GM18526 (cell line): Measurements from ENCODE around the gene SYNE1.

ENCODE experiments used
- POLR2A ChIP-seq: IDR thresholded peaks from 3 replicates; pipeline ENCODE4 v1.6.1; 2011; ENCODE audit not compliant: insufficient read length; ENCODE audit errors: extremely low read depth

Gene SYNE1

GRCh38 chr6:152142105-152142504 lies 495.1 kb downstream of the SYNE1 start:
- TF ChIP-seq POLR2A, result no peak

- no peak for TF ChIP-seq POLR2A
Observed at GRCh38 chr6:152136449-152136825, 500.7 kb downstream of the SYNE1 start.

- no peak for TF ChIP-seq POLR2A
Observed at GRCh38 chr6:152135755-152136448, 501.3 kb downstream of the SYNE1 start.

GRCh38 chr6:152130441-152130840 lies 506.7 kb downstream of the SYNE1 start:
- no peak for TF ChIP-seq POLR2A

- TF ChIP-seq POLR2A, result no peak
Observed at GRCh38 chr6:152129691-152130151, 507.4 kb downstream of the SYNE1 start.

GRCh38 chr6:152127432-152128165 lies 509.6 kb downstream of the SYNE1 start:
- no peak for TF ChIP-seq POLR2A

GRCh38 chr6:152124429-152125074 lies 512.6 kb downstream of the SYNE1 start:
- TF ChIP-seq POLR2A, result no peak

GRCh38 chr6:152123076-152123475 lies 514.1 kb downstream of the SYNE1 start:
- no peak for TF ChIP-seq POLR2A

- TF ChIP-seq POLR2A, result no peak
Observed at GRCh38 chr6:152122434-152122833, 514.7 kb downstream of the SYNE1 start.

- no peak for TF ChIP-seq POLR2A
Observed at GRCh38 chr6:152121910-152122309, 515.3 kb downstream of the SYNE1 start.

- no peak for TF ChIP-seq POLR2A
Observed at GRCh38 chr6:152119831-152120230, 517.3 kb downstream of the SYNE1 start.

- no peak for TF ChIP-seq POLR2A
Observed at GRCh38 chr6:152118678-152119077, 518.5 kb downstream of the SYNE1 start.

- TF ChIP-seq POLR2A, result no peak
Observed at GRCh38 chr6:152118224-152118623, 518.9 kb downstream of the SYNE1 start.

- TF ChIP-seq POLR2A, result no peak
Observed at GRCh38 chr6:152117156-152118133, 519.7 kb downstream of the SYNE1 start.
